ENCODE measurements around the gene ERN1.

- TF ChIP-seq ZNF263 (CRISPR knock-in tag; IDR thresholded peaks at IDR 0.05; ENCODE audit: low read depth) (no peak), CTCF (IDR thresholded peaks at IDR 0.05) (no peak), NR3C1 (CRISPR knock-in tag; conservative IDR thresholded peaks at IDR 0.05; ENCODE audit: low read depth) (no peak), NR2C2 (CRISPR knock-in tag; IDR thresholded peaks at IDR 0.05) (no peak), RORB (CRISPR knock-in tag; IDR thresholded peaks at IDR 0.05) (no peak), NFYB (CRISPR knock-in tag; conservative IDR thresholded peaks at IDR 0.05; ENCODE audit: low read depth) (no peak), ZNF121 (CRISPR knock-in tag; IDR thresholded peaks at IDR 0.05) (no peak), ATF1 (CRISPR knock-in tag; IDR thresholded peaks at IDR 0.05) (no peak), ATF2 (CRISPR knock-in tag; IDR thresholded peaks at IDR 0.05; ENCODE audit: borderline replicate concordance, low read depth) (no peak), ELF4 (CRISPR knock-in tag; IDR thresholded peaks at IDR 0.05; ENCODE audit: low read depth) (no peak)
- TF ChIP-seq, protein P1, sequence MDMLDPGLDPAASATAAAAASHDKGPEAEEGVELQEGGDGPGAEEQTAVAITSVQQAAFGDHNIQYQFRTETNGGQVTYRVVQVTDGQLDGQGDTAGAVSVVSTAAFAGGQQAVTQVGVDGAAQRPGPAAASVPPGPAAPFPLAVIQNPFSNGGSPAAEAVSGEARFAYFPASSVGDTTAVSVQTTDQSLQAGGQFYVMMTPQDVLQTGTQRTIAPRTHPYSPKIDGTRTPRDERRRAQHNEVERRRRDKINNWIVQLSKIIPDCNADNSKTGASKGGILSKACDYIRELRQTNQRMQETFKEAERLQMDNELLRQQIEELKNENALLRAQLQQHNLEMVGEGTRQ (CRISPR knock-in tag; IDR thresholded peaks at IDR 0.05) = no peak
- TF ChIP-seq, protein P2, sequence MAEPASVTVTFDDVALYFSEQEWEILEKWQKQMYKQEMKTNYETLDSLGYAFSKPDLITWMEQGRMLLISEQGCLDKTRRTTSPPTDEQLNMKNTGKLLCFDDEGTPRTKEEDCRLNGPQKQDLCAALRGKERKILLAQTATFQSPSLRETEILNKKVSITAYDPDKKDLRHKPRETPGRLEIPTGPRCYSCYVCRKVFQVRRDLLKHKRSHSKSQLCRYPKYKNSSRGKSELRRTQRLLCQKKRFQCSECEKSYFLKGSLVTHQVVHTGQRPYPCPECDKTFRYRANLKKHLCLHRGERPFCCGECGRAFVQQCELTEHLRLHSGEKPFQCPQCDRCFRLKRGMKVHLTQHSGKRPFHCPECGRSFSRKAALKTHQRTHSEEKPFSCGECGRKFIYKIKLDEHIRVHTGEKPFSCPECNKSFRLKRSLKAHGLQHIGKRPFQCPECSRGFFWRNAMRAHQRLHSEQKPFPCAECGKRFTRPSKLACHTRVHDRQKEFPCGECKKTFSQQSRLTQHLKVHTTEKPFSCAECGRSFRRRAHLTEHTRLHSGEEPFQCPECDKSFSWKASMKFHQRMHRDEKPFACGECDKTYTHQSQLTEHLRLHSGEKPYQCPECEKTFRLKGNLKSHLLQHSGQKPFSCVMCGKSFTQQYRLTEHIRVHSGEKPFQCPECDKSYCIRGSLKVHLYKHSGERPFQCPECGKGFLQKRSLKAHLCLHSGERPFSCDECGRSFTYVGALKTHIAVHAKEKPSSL (CRISPR knock-in tag; conservative IDR thresholded peaks at IDR 0.05) = no peak
- TF ChIP-seq, protein P3, sequence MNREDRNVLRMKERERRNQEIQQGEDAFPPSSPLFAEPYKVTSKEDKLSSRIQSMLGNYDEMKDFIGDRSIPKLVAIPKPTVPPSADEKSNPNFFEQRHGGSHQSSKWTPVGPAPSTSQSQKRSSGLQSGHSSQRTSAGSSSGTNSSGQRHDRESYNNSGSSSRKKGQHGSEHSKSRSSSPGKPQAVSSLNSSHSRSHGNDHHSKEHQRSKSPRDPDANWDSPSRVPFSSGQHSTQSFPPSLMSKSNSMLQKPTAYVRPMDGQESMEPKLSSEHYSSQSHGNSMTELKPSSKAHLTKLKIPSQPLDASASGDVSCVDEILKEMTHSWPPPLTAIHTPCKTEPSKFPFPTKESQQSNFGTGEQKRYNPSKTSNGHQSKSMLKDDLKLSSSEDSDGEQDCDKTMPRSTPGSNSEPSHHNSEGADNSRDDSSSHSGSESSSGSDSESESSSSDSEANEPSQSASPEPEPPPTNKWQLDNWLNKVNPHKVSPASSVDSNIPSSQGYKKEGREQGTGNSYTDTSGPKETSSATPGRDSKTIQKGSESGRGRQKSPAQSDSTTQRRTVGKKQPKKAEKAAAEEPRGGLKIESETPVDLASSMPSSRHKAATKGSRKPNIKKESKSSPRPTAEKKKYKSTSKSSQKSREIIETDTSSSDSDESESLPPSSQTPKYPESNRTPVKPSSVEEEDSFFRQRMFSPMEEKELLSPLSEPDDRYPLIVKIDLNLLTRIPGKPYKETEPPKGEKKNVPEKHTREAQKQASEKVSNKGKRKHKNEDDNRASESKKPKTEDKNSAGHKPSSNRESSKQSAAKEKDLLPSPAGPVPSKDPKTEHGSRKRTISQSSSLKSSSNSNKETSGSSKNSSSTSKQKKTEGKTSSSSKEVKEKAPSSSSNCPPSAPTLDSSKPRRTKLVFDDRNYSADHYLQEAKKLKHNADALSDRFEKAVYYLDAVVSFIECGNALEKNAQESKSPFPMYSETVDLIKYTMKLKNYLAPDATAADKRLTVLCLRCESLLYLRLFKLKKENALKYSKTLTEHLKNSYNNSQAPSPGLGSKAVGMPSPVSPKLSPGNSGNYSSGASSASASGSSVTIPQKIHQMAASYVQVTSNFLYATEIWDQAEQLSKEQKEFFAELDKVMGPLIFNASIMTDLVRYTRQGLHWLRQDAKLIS (CRISPR knock-in tag; IDR thresholded peaks at IDR 0.05; ENCODE audit: borderline replicate concordance) = no peak
Observed at GRCh38 chr17:64138441-64138840, 8.5 kb upstream of the ERN1 start.

Measured in WTC11 (cell line).